Activated CD8-positive, alpha-beta memory T cell treated with anti-CD3 and anti-CD28 coated beads for 48 hours (primary cell): ENCODE results near the gene ZFYVE28.
"Not testable (repeated sequence)": the region's sequence is repeated elsewhere in the genome, so short reads cannot be mapped to it uniquely, and the experiment has no call there.

ENCODE experiments used
- DNase-seq, 3 experiments: peaks; one replicate each; pipeline ENCODE4 v3.0.0-alpha.2; 2020; ENCODE audit warnings: low read depth in 2 of 3, low spot score in 2 of 3

The ZFYVE28 gene

GRCh38 chr4:2231082-2231481, 187.4 kb downstream of the ZFYVE28 start:
- DNase-seq: no peak

DNA sequence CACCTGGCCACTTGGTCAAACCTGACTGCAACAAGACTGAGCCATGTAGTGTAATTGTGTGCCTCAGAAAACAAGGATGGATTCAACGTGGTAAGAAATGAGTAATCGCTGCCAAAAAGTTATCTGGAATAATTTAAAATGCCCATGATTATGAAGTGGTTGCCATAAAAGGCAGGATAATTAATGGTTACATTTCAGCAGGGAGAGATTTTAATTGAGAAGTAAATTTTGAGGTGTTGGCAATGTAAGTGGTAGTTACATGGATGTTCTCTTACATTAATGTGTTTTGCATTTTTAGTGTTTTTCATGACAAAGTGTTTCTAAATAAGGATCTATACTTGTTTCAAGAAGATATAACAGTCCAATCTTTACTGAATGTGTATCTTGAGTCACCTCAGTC, 192.2 kb downstream of the ZFYVE28 start:
- no peak for DNase-seq

DNA sequence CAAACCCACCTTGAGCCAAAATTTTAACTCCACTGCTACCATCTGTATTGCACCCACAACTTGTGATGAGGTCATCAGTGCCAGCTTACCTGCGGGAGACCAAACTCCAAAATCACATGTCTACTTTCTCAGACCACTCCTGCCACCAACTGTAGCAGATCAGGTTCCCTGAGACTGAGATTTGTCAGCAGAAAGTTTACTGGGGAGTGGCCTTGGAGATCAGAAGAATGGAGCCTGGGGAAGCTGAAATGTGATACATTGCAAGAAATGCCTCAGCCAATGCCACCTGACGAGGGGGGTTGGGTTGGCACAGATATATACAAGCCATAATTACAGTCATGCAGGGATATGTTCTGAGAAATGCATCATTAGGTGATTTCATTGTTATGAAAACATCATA, 195.6 kb downstream of the ZFYVE28 start:
- no peak for DNase-seq

GRCh38 chr4:2221378-2221777, 197.1 kb downstream of the ZFYVE28 start:
- DNase-seq: not testable (repeated sequence)

DNA sequence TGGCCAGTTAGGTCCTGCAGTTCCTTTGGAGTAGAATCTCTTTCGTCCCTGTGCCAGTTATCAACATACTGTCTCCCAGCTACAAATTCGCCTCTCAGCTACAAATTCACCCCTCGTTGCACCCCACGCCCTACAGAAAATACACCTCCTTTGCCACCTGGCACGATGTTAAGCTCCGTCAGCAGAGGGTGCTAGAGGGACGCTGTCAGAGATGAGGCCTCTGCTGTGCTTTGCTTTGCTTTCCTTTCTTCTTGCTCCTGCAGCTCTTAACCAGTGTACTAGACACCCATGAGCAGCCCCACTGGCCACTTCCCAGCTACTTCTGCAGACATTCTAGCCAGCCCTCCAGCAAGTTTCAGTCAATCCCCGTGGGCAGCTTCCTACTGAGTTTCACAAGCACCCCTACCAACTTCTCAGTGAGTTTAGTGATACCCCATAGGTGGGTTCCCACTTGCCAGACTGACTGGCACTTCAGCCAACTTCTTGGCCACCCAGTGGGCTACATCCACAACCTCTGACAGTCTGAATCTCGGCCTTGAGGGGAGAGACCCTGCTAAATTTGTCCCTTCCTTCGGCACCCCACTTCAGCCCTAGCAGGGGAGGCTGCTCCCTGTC, 198.3 kb downstream of the ZFYVE28 start:
- peak; percentile 31 to 60 (median 56) for DNase-seq
